Measurements from ENCODE around the gene PRR19.
"Not testable (repeated sequence)": the region's sequence is repeated elsewhere in the genome, so short reads cannot be mapped to it uniquely, and the experiment has no call there.

PRR19 gene

GRCh38 chr19:42255766-42256745 lies 45.9 kb upstream of the PRR19 start:
- H3K4me3 ChIP-seq (ENCODE audit: low read length) = peak overlapping the region; percentile 65
- no peak for DNase-seq (ENCODE audit: low read depth)
- no peak for TF ChIP-seq CTCF (conservative IDR thresholded peaks at IDR 0.05; ENCODE audit: low read depth, low read length)

- not testable (repeated sequence) for H3K4me3 ChIP-seq (ENCODE audit: low read length); DNase-seq (ENCODE audit: low read depth)
Measured at GRCh38 chr19:42257842-42258241, 44.1 kb upstream of the PRR19 start.

- no peak overlapping the region for H3K4me3 ChIP-seq (ENCODE audit: low read length)
- DNase-seq (ENCODE audit: low read depth) = no peak
- TF ChIP-seq CTCF (conservative IDR thresholded peaks at IDR 0.05; ENCODE audit: low read depth, low read length) = no peak
Measured at GRCh38 chr19:42261763-42262162, 40.2 kb upstream of the PRR19 start.

- not testable (repeated sequence) for DNase-seq (ENCODE audit: low read depth); H3K4me3 ChIP-seq (ENCODE audit: low read length)
Measured at GRCh38 chr19:42266105-42266504, 35.8 kb upstream of the PRR19 start.

GRCh38 chr19:42266928-42267603 lies 34.9 kb upstream of the PRR19 start:
- DNase-seq (ENCODE audit: low read depth); H3K4me3 ChIP-seq (ENCODE audit: low read length): not testable (repeated sequence)

- peak overlapping the region; percentile 69 for H3K4me3 ChIP-seq (ENCODE audit: low read length)
- no peak for TF ChIP-seq CTCF (conservative IDR thresholded peaks at IDR 0.05; ENCODE audit: low read depth, low read length)
- DNase-seq (ENCODE audit: low read depth) = no peak
Measured at GRCh38 chr19:42267644-42268141, 34.2 kb upstream of the PRR19 start.

GRCh38 chr19:42268142-42268703 lies 33.7 kb upstream of the PRR19 start:
- no peak for TF ChIP-seq CTCF (conservative IDR thresholded peaks at IDR 0.05; ENCODE audit: low read depth, low read length)
- peak; percentile 98 for DNase-seq (ENCODE audit: low read depth)
- H3K4me3 ChIP-seq (ENCODE audit: low read length) = peak overlapping the region; percentile 69

GRCh38 chr19:42268704-42269477 lies 33.0 kb upstream of the PRR19 start, which contains the start of gene CIC:
Gene CIC, plus strand, starts transcription at chr19:42269252. Its CDS starts 2,532 bp downstream, at chr19:42271784.
- no peak for TF ChIP-seq CTCF (conservative IDR thresholded peaks at IDR 0.05; ENCODE audit: low read depth, low read length)
- H3K4me3 ChIP-seq (ENCODE audit: low read length) = peak within 1 kb of the TSS; percentile 77
- DNase-seq (ENCODE audit: low read depth) = peak; percentile 100

All from retinal pigment epithelial cell (primary cell).